HepG2 (cell line): ENCODE measurements around the gene TMEM184C. TPM values are rescaled to one million over a fixed set of nuclear protein-coding genes. Genes with fewer than 3 reads are reported as not detected.
A peak's percentile ranks its signal among the peaks of the same experiment; 100 is the strongest.

ENCODE experiments used
- ESRRA ChIP-seq: sonication (generic); formaldehyde crosslinking; IDR thresholded peaks from 2 replicates; pipeline ENCODE4 v1.5.1; 2020; ENCODE audit warnings: mild to moderate bottlenecking, low read depth, missing genetic modification reagents
- KDM5B ChIP-seq: sonication (generic); formaldehyde crosslinking; IDR thresholded peaks from 2 replicates; pipeline ENCODE4 v1.4.0; 2020; ENCODE audit warnings: missing genetic modification reagents, mild to moderate bottlenecking, borderline replicate concordance
- NCOR1 ChIP-seq: fragments of 200-600 bp; sonication (generic); IDR thresholded peaks from 2 replicates; pipeline ENCODE4 v1.7.0; 2017; ENCODE audit warnings: antibody characterized with exemption, low read length, borderline replicate concordance
- NRL ChIP-seq: sonication (generic); formaldehyde crosslinking; IDR thresholded peaks from 2 replicates; pipeline ENCODE4 v1.5.0; 2020; ENCODE audit warnings: missing genetic modification reagents, mild to moderate bottlenecking, moderate library complexity, borderline replicate concordance
- SSRP1 ChIP-seq: IDR thresholded peaks from 2 replicates; pipeline ENCODE4 v1.6.1; 2016; ENCODE audit warnings: control low read depth
- ZBTB20 ChIP-seq: sonication (generic); formaldehyde crosslinking; IDR thresholded peaks from 2 replicates; pipeline ENCODE4 v1.8.1; 2023; ENCODE audit warnings: missing genetic modification reagents, low read depth, mild to moderate bottlenecking, borderline replicate concordance
- ZFP91 ChIP-seq: sonication (generic); formaldehyde crosslinking; IDR thresholded peaks from 2 replicates; pipeline ENCODE4 v1.9.0; 2022; ENCODE audit warnings: missing genetic modification reagents, mild to moderate bottlenecking, borderline replicate concordance
- ZNF407 ChIP-seq: sonication (generic); formaldehyde crosslinking; IDR thresholded peaks from one replicate; pipeline ENCODE4 v1.5.1; 2020; ENCODE audit warnings: mild to moderate bottlenecking, missing genetic modification reagents; ENCODE audit errors: not compliant biosample characterization
- ZNF607 ChIP-seq: sonication (generic); formaldehyde crosslinking; IDR thresholded peaks from 2 replicates; pipeline ENCODE4 v1.5.1; 2020; ENCODE audit warnings: missing genetic modification reagents, mild to moderate bottlenecking, borderline replicate concordance
- ZNF782 ChIP-seq: sonication (generic); formaldehyde crosslinking; IDR thresholded peaks from 2 replicates; pipeline ENCODE4 v1.4.0; 2020; ENCODE audit warnings: missing genetic modification reagents, mild to moderate bottlenecking, borderline replicate concordance
- polyA plus RNA-seq, 8 experiments: library from polyadenylated mRNA; depleted of rRNA in 3 of 8; stranded (reverse) in 7 of 8; unstranded in 1 of 8; fragments of >200 nt; fragmentation: Illumina TruSeq in 4 of 8; extraction: Trizol in 4 of 8; gene quantifications; 2 replicates each; pipeline versions ENCODE4 v1.2.1 to v1.2.3, GENCODE V29; 2011 to 2016; ENCODE audit warnings: low read depth in 4 of 8, missing spikeins in 1 of 8, mixed read lengths in 1 of 8; ENCODE audit not compliant: insufficient read depth in 1 of 8
- total RNA-seq, 5 experiments: library from RNA; depleted of rRNA; stranded (reverse); fragments of >200 nt; fragmentation: Illumina TruSeq; extraction: Trizol; gene quantifications; 2 replicates each; pipeline ENCODE4 v1.2.3, GENCODE V29; 2016; ENCODE audit warnings: low read depth in 1 of 5
- TF ChIP-seq, protein P1 (sequence below): sonication (generic); formaldehyde crosslinking; IDR thresholded peaks from 2 replicates; pipeline ENCODE4 v1.5.1; 2020; ENCODE audit warnings: mild to moderate bottlenecking, moderate library complexity, missing genetic modification reagents

Gene TMEM184C
- total and polyA plus RNA-seq, 2 of the 13 experiments (the other 11 are each of a cell fraction or from before 2014, with no cell fraction given): 13.9 to 26.1 TPM

DNA sequence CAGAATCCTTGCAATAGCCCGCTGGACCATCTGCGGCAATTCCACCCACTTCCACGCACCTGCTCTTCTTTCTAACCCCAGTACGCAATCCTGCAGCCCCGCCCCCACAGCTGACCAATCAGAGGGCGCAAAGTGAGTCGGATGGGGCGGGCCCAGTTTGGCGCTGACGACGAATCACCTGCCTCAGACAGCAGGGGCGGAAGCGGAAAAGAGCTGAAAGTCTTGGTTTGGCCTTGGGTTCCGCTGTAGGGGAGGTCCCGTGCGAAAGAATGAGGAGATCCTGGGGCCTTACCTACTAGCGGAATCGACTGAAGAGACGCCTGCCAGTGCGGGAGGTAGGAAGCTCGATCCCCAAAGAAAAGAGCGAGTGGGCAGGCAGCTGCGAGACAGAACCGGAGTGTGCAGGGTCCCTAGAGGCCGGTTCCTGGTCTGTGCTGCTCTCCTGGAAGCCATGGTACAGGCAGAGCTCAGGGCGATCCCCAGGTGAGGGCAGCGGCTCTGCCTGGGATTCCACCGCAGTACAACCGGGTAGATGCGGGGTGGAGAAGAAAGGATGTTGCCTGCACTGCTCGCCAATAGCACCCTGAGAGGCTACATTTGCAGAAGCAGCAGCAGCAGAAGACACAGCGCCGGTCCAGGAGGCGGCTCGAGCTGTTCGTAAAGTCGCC lies at the start of gene TMEM184C (continued):
- TF ChIP-seq ZNF782 (peak; percentile 47; the same call in 1 of the 2 replicates), NCOR1 (no peak), ZFP91 (CRISPR knock-in tag) (peak; percentile 69; the same call in 1 of the 2 replicates), ESRRA (CRISPR knock-in tag) (no peak; the same call in 1 of the 2 replicates), ZBTB20 (CRISPR knock-in tag) (0 out of 2 replicates have a peak, but pooled peaks have one; percentile 40), KDM5B (CRISPR knock-in tag) (peak; percentile 86; the same call in 1 of the 2 replicates), NRL (CRISPR knock-in tag) (peak; percentile 88), ZNF607 (CRISPR knock-in tag) (peak; percentile 67; the same call in 1 of the 2 replicates), SSRP1 (no peak), ZNF407 (CRISPR knock-in tag) (peak; percentile 63)
- TF ChIP-seq, protein P1, sequence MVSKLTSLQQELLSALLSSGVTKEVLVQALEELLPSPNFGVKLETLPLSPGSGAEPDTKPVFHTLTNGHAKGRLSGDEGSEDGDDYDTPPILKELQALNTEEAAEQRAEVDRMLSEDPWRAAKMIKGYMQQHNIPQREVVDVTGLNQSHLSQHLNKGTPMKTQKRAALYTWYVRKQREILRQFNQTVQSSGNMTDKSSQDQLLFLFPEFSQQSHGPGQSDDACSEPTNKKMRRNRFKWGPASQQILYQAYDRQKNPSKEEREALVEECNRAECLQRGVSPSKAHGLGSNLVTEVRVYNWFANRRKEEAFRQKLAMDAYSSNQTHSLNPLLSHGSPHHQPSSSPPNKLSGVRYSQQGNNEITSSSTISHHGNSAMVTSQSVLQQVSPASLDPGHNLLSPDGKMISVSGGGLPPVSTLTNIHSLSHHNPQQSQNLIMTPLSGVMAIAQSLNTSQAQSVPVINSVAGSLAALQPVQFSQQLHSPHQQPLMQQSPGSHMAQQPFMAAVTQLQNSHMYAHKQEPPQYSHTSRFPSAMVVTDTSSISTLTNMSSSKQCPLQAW: peak; percentile 42; the same call in 1 of the 2 replicates
- TF ChIP-seq, all 625 proteins: peak for 214
